Measurements from ENCODE around the gene SYTL3.

The SYTL3 gene

GRCh38 chr6:158757753-158758090, 107.9 kb downstream of the SYTL3 start:
- no peak for DNase-seq (ENCODE audit: extremely low read depth, low read depth)
- TF ChIP-seq CTCF (IDR thresholded peaks at IDR 0.05; ENCODE audit: low read depth, low read length) = no peak

GRCh38 chr6:158758451-158758860, 108.6 kb downstream of the SYTL3 start:
- no peak for TF ChIP-seq CTCF (IDR thresholded peaks at IDR 0.05; ENCODE audit: low read depth, low read length)

GRCh38 chr6:158758941-158759479, 109.2 kb downstream of the SYTL3 start:
- DNase-seq (ENCODE audit: extremely low read depth, low read depth) = no peak

More at GRCh38 chr6:158758451-158758860, 108.6 kb downstream of the SYTL3 start:
- no peak for DNase-seq (ENCODE audit: extremely low read depth, low read depth)

GRCh38 chr6:158759966-158760617, 110.2 kb downstream of the SYTL3 start:
- TF ChIP-seq CTCF (IDR thresholded peaks at IDR 0.05; ENCODE audit: low read depth, low read length) = no peak
- no peak for DNase-seq (ENCODE audit: extremely low read depth, low read depth)

More at GRCh38 chr6:158758941-158759479, 109.2 kb downstream of the SYTL3 start:
- no peak for TF ChIP-seq CTCF (IDR thresholded peaks at IDR 0.05; ENCODE audit: low read depth, low read length)

GRCh38 chr6:158760618-158761250, 110.9 kb downstream of the SYTL3 start:
- TF ChIP-seq CTCF (IDR thresholded peaks at IDR 0.05; ENCODE audit: low read depth, low read length) = no peak
- DNase-seq (ENCODE audit: extremely low read depth, low read depth) = no peak

GRCh38 chr6:158761746-158762145, 111.9 kb downstream of the SYTL3 start:
- DNase-seq (ENCODE audit: extremely low read depth, low read depth) = no peak
- no peak for TF ChIP-seq CTCF (IDR thresholded peaks at IDR 0.05; ENCODE audit: low read depth, low read length)

- TF ChIP-seq CTCF (IDR thresholded peaks at IDR 0.05; ENCODE audit: low read depth, low read length) = no peak
- DNase-seq (ENCODE audit: extremely low read depth, low read depth) = no peak
Observed at GRCh38 chr6:158762787-158763433, 113.1 kb downstream of the SYTL3 start.
